Effector CD4-positive, alpha-beta T cell (primary cell): ENCODE data around the gene CCDC182. TPM values are rescaled to one million over a fixed set of nuclear protein-coding genes. Genes with fewer than 3 reads are reported as not detected.

Experiments
- DNase-seq: peaks from one replicate; pipeline ENCODE4 v3.0.0-alpha.2; 2020
- total RNA-seq: gene quantifications from one replicate; lab custom pipeline; 2026; lab: John Stamatoyannopoulos, UW

The CCDC182 gene
- not detected for total RNA-seq

DNA sequence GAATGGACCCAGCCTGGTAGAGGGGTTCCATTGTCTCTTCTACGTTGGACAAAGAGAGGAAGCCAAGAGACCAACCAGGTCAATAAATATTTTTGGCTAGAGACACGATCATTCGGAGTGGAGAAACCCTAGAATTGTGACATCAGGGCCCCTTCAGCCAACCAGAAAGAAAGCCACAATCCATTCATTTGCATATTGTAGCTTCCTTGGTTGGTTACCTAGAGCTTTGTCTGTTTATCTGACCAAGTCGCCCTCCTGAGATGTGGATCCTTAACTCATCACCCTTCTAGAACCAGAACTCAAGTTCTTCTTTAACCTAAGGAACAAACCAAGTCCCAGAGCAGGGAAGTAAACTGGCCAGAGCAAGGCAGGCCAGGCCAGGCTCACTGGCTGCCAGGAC is at the start of gene CCDC182:
Gene CCDC182 (minus strand): TSS at position 58 of the 400 bp plus-strand sequence. CDS start 27 bp downstream, at position 31.
- DNase-seq: no peak

GRCh38 chr17:57794841-57795240 is 49.7 kb upstream of the CCDC182 start:
- DNase-seq: no peak

GRCh38 chr17:57788725-57789124 is 43.6 kb upstream of the CCDC182 start:
- DNase-seq: no peak

- no peak for DNase-seq
Observed at GRCh38 chr17:57785022-57785421, 39.9 kb upstream of the CCDC182 start.

GRCh38 chr17:57784226-57784895 is 39.3 kb upstream of the CCDC182 start:
- DNase-seq: no peak

DNA sequence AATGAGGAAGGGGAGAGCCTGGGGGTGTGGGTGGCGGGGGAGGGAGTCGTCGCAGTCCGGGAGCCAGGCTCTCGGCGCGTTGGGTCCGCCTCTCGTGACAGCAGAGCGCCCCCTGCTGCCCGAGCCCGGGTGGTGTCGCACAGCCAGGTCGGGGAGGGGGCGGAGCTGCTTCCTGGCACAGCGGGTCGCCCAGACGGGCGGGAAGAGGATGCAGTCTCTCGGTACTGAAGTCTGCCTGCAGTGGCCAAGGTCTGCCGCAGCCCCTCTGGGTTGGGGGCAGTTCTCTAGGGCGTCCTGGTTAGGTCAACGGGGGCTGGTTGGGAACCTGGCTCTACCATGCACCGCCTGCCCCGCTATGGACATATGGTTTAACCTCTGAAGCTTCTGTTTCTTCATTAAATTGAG is 38.2 kb upstream of the CCDC182 start:
- peak; percentile 51 for DNase-seq

GRCh38 chr17:57782647-57783337 is 37.7 kb upstream of the CCDC182 start:
- DNase-seq: no peak

GRCh38 chr17:57782062-57782490 is 37.0 kb upstream of the CCDC182 start:
- no peak for DNase-seq

GRCh38 chr17:57781386-57782061 is 36.4 kb upstream of the CCDC182 start:
- DNase-seq: no peak

DNA sequence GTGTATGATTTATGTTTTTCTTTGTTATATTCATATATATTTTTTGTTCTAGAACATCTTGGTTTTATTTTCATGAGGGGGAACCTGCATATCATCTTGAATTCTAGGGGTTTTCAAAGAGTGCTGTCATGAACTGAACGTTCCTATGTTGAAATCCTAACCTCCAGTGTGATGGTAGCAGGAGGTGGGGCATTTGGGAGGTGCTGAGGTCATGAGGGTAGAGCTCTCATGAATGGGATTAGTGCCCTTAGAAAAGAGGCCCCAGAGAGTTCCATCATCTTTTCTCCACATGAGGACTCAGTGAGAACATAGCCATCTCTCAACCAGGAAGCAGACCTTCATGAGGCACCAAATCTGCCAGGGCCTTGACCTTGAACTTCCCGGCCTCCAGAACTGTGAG is 34.6 kb upstream of the CCDC182 start:
- DNase-seq: no peak

- no peak for DNase-seq
Observed at GRCh38 chr17:57778306-57778705, 33.2 kb upstream of the CCDC182 start.

DNA sequence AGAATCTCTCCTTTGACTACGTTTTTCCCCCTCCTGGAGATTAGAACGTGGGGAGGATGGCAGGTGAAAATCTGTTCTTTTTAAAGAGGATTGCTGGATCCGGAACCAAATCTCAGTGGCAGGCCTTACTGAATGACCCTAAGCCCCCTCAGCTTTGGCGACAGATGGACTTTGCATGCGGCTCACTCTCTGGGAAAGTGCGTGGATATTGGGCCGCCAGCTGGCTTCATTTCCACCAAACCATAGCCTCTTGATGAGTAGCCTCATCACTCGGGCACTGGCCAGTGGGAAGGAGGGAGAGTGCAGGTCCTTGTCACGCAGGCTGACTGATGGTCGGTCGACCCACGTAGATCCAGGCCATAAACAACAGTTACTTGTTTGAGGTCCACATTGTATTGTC is 31.3 kb upstream of the CCDC182 start:
- DNase-seq: no peak

DNA sequence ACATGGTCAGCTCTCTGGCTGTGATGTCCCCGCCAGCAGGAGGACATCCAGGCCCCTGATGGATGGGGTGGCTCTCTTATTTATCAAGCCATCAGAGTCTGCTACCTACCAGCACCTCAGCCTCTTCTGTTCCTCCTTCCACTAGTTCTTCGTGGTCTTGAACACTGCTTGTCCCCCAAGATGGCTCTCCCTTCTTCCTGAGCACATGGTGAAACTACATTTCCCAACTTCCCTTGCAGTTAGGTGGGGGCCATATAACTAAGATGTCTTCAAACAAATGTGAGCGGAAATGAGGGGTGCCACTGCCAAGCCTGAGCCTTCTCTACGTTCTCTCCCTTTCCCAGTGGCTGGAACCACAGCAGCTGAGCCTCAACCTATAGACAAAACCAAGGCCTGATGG is 29.8 kb upstream of the CCDC182 start:
- DNase-seq: no peak

DNA sequence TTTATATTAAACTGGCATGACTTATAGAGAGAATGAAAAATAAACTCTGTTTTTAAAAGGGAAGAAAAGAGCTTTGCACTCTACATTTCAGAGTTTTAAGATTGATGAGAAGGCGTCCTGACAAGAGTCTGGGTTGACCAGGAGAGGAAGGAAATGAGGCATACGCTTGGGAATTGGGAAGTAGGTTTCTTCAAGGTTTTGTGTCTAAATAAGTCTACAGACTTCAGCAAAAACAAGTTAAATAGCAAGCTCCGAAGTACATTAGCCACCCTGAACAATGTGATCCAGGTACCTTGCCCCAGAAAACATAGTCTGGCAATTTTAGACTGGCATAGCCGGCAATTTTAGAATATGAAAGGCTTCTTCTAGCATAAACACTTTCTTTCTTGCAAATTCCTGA is 28.5 kb upstream of the CCDC182 start:
- no peak for DNase-seq

DNA sequence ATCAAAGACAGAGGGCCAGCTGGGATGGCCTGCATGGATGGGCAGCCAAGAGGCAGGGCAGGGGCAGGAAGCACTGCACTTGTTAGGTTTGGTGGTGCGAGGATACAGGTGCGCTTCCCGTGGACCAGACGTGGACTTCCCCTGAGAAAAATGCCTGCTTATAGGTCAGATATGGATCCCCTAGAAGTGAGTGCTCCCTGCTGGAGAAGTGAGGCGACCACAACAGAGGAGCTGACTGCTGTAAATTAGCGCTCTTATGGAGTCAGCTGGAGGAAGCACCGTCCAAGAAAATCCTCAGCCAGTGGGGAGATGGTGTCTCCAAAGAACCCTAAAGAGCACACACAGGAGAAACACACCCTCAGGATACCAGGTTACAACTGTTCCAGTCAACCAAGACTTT is 27.7 kb upstream of the CCDC182 start:
- no peak for DNase-seq

DNA sequence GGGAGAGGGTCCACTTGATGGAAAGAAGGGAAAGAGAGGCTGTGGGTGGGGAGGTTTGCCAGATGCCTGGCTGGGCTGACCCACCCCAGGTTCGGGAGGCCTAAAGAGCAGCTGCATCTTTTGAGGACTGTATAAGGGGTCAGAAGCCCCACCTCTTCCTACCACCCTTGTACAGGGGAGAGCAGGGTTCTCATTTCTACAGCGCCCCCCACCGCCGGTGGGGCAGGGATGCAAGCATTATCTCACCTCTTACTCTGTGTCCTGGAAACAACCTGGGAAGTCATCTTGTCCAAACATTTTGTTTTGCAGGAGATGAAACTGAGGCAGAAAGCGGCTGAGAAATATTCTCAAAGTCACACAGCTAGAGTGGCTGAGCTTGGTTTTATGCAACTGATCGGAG is 22.5 kb upstream of the CCDC182 start:
- DNase-seq: no peak

DNA sequence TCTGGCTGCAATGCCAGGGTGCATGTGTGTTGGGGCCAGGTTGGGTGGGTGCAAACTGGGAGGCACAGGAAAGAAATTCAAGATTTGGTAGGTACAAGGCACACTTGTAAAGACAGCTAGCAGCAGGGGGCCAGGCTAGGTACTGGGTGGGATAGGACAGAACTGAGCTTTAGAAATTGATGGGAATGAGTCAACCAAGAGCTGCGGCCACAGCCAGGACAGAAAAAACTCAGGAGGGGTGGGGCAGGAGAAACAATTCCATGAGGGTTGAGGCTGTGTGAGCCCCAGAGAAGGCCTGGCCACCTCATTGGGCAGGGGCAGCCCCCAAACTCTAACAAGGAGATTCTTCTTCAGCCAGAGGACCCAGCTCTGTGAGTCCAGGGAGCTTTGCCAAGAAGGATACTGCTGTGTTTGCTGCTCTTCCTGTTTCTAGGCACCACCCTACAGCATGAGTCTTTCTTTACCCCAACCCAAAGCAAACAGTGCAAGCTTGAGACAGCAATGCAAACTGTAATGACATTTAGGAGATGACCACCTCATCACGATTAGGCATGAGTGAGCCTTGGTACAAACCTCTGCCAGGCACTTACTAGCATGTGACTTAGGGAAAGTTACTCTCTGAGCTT is 21.3 kb upstream of the CCDC182 start:
- no peak for DNase-seq

- DNase-seq: no peak
Observed at GRCh38 chr17:57762452-57763395, 17.6 kb upstream of the CCDC182 start.

DNA sequence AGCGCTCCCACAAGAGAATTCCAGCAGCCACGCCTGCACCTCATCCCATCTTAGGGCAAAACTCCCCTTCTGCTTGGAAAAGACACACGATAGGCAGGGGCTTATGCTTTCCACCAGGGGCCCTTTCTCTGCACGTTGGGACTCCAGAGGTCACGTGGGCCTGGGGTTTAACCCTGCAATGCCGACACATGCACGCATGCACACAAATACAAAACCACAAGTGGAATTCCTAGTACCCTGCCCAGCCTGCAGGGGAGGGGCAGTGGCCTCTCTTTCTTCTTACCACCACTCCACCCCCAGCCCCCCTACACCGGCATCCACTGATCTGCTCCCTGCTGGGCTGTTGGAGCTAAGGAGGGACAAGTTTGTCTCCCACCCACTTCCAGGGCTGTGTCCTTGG is 16.8 kb upstream of the CCDC182 start:
- no peak for DNase-seq

GRCh38 chr17:57760046-57760445 is 14.9 kb upstream of the CCDC182 start:
- DNase-seq: no peak

DNA sequence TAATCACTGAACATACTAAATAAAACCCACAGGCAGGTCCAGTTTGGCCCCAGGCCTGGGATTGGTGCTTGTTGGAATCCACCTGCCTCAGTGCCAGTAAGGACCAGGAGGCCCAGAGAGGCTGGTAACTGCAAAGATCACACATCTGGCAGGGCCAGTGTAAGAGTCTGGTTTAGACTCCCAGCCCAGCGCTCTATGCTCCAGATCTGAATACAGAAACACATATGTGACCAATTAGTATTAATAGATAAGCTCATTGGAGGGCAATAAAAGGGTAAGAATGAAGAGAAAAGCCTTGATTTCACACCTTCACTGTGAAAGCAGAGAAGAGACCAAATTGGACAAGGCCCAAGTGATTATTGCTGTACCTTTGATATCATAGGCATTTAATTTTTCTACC is 13.6 kb upstream of the CCDC182 start:
- no peak for DNase-seq

DNA sequence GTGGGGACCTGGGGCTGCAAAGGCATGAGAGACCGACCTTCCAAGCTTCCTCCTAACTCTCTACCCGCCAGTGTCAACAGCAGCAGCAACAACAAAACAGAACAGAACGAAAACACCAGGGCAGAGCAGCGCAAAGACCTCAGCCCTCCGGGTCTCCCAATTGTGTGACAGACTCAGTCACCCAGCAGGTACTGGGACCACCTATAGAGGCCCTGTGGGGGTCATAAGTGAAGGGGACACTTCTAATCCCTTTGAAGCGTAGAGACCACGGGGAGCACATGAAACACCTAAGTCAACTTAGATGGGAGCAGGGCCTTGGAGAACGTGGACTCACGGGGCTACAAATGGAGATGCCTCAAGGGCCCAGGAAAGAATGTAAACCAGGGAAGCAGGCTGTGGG is 12.6 kb upstream of the CCDC182 start:
- DNase-seq: no peak
